Parathyroid adenoma (tissue), 2 donors: Measurements from ENCODE around the gene GPR162.
A peak's percentile ranks its signal among the peaks of the same experiment; 100 is the strongest.

ENCODE experiments used
- H2AFZ ChIP-seq: fragments of 300-600 bp; sonication (generic); one replicate; pipeline ENCODE4 v1.7.0; 2017; ENCODE audit warnings: antibody characterized with exemption, mild to moderate bottlenecking
- H3K27ac ChIP-seq: fragments of 300-600 bp; sonication (generic); one replicate; pipeline ENCODE4 v1.7.0; 2017
- H3K27me3 ChIP-seq: fragments of 300-600 bp; sonication (generic); one replicate; pipeline ENCODE4 v1.7.0; 2017; ENCODE audit warnings: low read length; ENCODE audit not compliant: control insufficient read depth, insufficient read depth
- H3K36me3 ChIP-seq: fragments of 300-600 bp; sonication (generic); one replicate; pipeline ENCODE4 v1.7.0; 2017; ENCODE audit warnings: low read length; ENCODE audit not compliant: control insufficient read depth, insufficient read depth
- H3K4me1 ChIP-seq: fragments of 300-600 bp; sonication (generic); one replicate; pipeline ENCODE4 v1.7.0; 2017; ENCODE audit warnings: control low read depth
- H3K4me2 ChIP-seq: fragments of 300-600 bp; sonication (generic); one replicate; pipeline ENCODE4 v1.7.0; 2017; ENCODE audit warnings: low read length
- H3K4me3 ChIP-seq: fragments of 300-600 bp; sonication (generic); one replicate; pipeline ENCODE4 v1.7.0; 2017; ENCODE audit warnings: low read depth, low read length
- H3K79me2 ChIP-seq: fragments of 300-600 bp; sonication (generic); one replicate; pipeline ENCODE4 v1.7.0; 2017; ENCODE audit warnings: control low read depth
- H3K9ac ChIP-seq: fragments of 300-600 bp; sonication (generic); one replicate; pipeline ENCODE4 v1.7.0; 2017; ENCODE audit warnings: mild to moderate bottlenecking
- H3K9me3 ChIP-seq: fragments of 300-600 bp; sonication (generic); one replicate; pipeline ENCODE4 v1.7.0; 2017; ENCODE audit warnings: low read length; ENCODE audit not compliant: control insufficient read depth
- CTCF ChIP-seq: fragments of 300-600 bp; sonication (generic); IDR thresholded peaks from one replicate; pipeline ENCODE4 v1.7.0; 2017; ENCODE audit warnings: antibody characterized with exemption, mild to moderate bottlenecking
- donor health status: primary hyperparathyroidism.

GPR162 gene

GRCh38 chr12:6778574-6779550 lies 42.8 kb upstream of the GPR162 start:
- no peaks in the 10 kb centered on the region for H3K36me3 ChIP-seq
- peak overlapping the region; percentile 41 for H3K4me3 ChIP-seq
- H3K79me2 ChIP-seq, result no peaks in the 10 kb centered on the region
- peak overlapping the region; percentile 82 for H3K4me2 ChIP-seq
- H3K27ac ChIP-seq, result peak overlapping the region; percentile 77
- no peak overlapping the region for H3K9ac ChIP-seq
- no peaks in the 10 kb centered on the region for H3K9me3 ChIP-seq
- peak; percentile 99 for TF ChIP-seq CTCF
- peaks cover 13% of the 10 kb centered on the region for H3K4me1 ChIP-seq
- peak overlapping the region; percentile 71 for H2AFZ ChIP-seq
- no peaks in the 10 kb centered on the region for H3K27me3 ChIP-seq

GRCh38 chr12:6779708-6780432 lies 41.8 kb upstream of the GPR162 start:
- H2AFZ ChIP-seq, result no peak overlapping the region
- no peak overlapping the region for H3K9ac ChIP-seq
- H3K4me3 ChIP-seq, result no peak overlapping the region
- no peaks in the 10 kb centered on the region for H3K9me3 ChIP-seq
- H3K27ac ChIP-seq, result no peak overlapping the region
- no peak for TF ChIP-seq CTCF
- H3K36me3 ChIP-seq, result no peaks in the 10 kb centered on the region
- no peaks in the 10 kb centered on the region for H3K27me3 ChIP-seq
- H3K4me2 ChIP-seq, result no peak overlapping the region
- H3K4me1 ChIP-seq, result peaks cover 17% of the 10 kb centered on the region
- H3K79me2 ChIP-seq, result no peaks in the 10 kb centered on the region

- H3K79me2 ChIP-seq, result no peaks in the 10 kb centered on the region
- no peaks in the 10 kb centered on the region for H3K9me3 ChIP-seq
- no peak for TF ChIP-seq CTCF
- H3K4me3 ChIP-seq, result no peak overlapping the region
- no peak overlapping the region for H3K4me2 ChIP-seq
- H3K27ac ChIP-seq, result no peak overlapping the region
- H3K36me3 ChIP-seq, result no peaks in the 10 kb centered on the region
- H3K27me3 ChIP-seq, result no peaks in the 10 kb centered on the region
- peaks cover 23% of the 10 kb centered on the region for H3K4me1 ChIP-seq
- H2AFZ ChIP-seq, result no peak overlapping the region
- H3K9ac ChIP-seq, result no peak overlapping the region
Observed at GRCh38 chr12:6780573-6780972, 41.0 kb upstream of the GPR162 start.

- Histone ChIP-seq H3K9me3 (no peaks in the 10 kb centered on the region), H3K4me2 (no peak overlapping the region), H3K4me1 (peaks cover 32% of the 10 kb centered on the region), H3K4me3 (no peak overlapping the region), H3K27me3 (no peaks in the 10 kb centered on the region), H3K79me2 (no peaks in the 10 kb centered on the region), H3K9ac (no peak overlapping the region), H3K27ac (no peak overlapping the region), H3K36me3 (no peaks in the 10 kb centered on the region), H2AFZ (no peak overlapping the region)
- TF ChIP-seq CTCF, result no peak
Observed at GRCh38 chr12:6782119-6782518, 39.5 kb upstream of the GPR162 start.
